Hematopoietic multipotent progenitor cell treated with erythropoietin and hydrocortisone succinate and interleukin-3 and kit ligand, for 15 days (in vitro differentiated cells): ENCODE results near the gene PLEKHG4.

Experiments
- DNase-seq: peaks from one replicate; pipeline ENCODE4 v3.0.0-alpha.2; 2015; ENCODE audit warnings: low spot score

The PLEKHG4 gene

GRCh38 chr16:67294171-67294757 lies 14.9 kb downstream of the PLEKHG4 start:
- no peak for DNase-seq

GRCh38 chr16:67294938-67295361 lies 15.6 kb downstream of the PLEKHG4 start:
- DNase-seq: no peak

- no peak for DNase-seq
Observed at GRCh38 chr16:67296420-67296819, 17.1 kb downstream of the PLEKHG4 start.

- DNase-seq: no peak
Observed at GRCh38 chr16:67298277-67298676, 18.9 kb downstream of the PLEKHG4 start.

- no peak for DNase-seq
Observed at GRCh38 chr16:67299269-67299668, 19.9 kb downstream of the PLEKHG4 start.

GRCh38 chr16:67301080-67301782 lies 21.9 kb downstream of the PLEKHG4 start:
- no peak for DNase-seq

- no peak for DNase-seq
Observed at GRCh38 chr16:67302076-67302475, 22.7 kb downstream of the PLEKHG4 start.

- no peak for DNase-seq
Observed at GRCh38 chr16:67302970-67303369, 23.6 kb downstream of the PLEKHG4 start.

- no peak for DNase-seq
Observed at GRCh38 chr16:67304020-67304419, 24.7 kb downstream of the PLEKHG4 start.

- no peak for DNase-seq
Observed at GRCh38 chr16:67305216-67306071, 26.1 kb downstream of the PLEKHG4 start.

- no peak for DNase-seq
Observed at GRCh38 chr16:67310561-67310960, 31.2 kb downstream of the PLEKHG4 start.

GRCh38 chr16:67311607-67312488 lies 32.5 kb downstream of the PLEKHG4 start:
- DNase-seq: no peak

- no peak for DNase-seq
Observed at GRCh38 chr16:67312719-67313118, 33.4 kb downstream of the PLEKHG4 start.

- DNase-seq: no peak
Observed at GRCh38 chr16:67317853-67318252, 38.5 kb downstream of the PLEKHG4 start.

- DNase-seq: no peak
Observed at GRCh38 chr16:67326115-67326471, 46.8 kb downstream of the PLEKHG4 start.

GRCh38 chr16:67326472-67327309 lies 47.4 kb downstream of the PLEKHG4 start, which contains the start of the genes KCTD19 and LRRC36:
Gene KCTD19 (minus strand): TSS chr16:67326741. CDS start chr16:67326707, 34 bp downstream.
Gene LRRC36 (plus strand): TSS chr16:67326815. CDS start chr16:67326863, 48 bp downstream.
- DNase-seq: no peak

- DNase-seq: no peak
Observed at GRCh38 chr16:67327743-67328142, 48.4 kb downstream of the PLEKHG4 start.

GRCh38 chr16:67329901-67330300 lies 50.6 kb downstream of the PLEKHG4 start:
- DNase-seq: no peak

- no peak for DNase-seq
Observed at GRCh38 chr16:67333315-67333714, 54.0 kb downstream of the PLEKHG4 start.

- DNase-seq: no peak
Observed at GRCh38 chr16:67336116-67336515, 56.8 kb downstream of the PLEKHG4 start.

- no peak for DNase-seq
Observed at GRCh38 chr16:67336648-67337047, 57.3 kb downstream of the PLEKHG4 start.
